ENCODE data around the gene CCDC51.

Gene CCDC51

GRCh38 chr3:48399387-48400172, 40.3 kb downstream of the CCDC51 start:
- DNase-seq = no peak
- H3K36me3 ChIP-seq = no peaks in the 10 kb centered on the region
- H3K4me1 ChIP-seq = no peaks in the 10 kb centered on the region
- TF ChIP-seq CTCF (IDR thresholded peaks at IDR 0.05; ENCODE audit: low read depth, low read length) = no peak
- H3K4me3 ChIP-seq (ENCODE audit: low read depth, low read length) = no peak overlapping the region
- no peaks in the 10 kb centered on the region for H3K9me3 ChIP-seq
- no peaks in the 10 kb centered on the region for H3K27me3 ChIP-seq

- H3K4me3 ChIP-seq (ENCODE audit: low read depth, low read length) = no peak overlapping the region
- H3K9me3 ChIP-seq = no peaks in the 10 kb centered on the region
- no peaks in the 10 kb centered on the region for H3K4me1 ChIP-seq
- no peak for TF ChIP-seq CTCF (IDR thresholded peaks at IDR 0.05; ENCODE audit: low read depth, low read length)
- DNase-seq = no peak
- H3K36me3 ChIP-seq = no peaks in the 10 kb centered on the region
- no peaks in the 10 kb centered on the region for H3K27me3 ChIP-seq
These were observed 41.1 kb downstream of the CCDC51 start for GRCh38 chr3:48398701-48399386.

DNA sequence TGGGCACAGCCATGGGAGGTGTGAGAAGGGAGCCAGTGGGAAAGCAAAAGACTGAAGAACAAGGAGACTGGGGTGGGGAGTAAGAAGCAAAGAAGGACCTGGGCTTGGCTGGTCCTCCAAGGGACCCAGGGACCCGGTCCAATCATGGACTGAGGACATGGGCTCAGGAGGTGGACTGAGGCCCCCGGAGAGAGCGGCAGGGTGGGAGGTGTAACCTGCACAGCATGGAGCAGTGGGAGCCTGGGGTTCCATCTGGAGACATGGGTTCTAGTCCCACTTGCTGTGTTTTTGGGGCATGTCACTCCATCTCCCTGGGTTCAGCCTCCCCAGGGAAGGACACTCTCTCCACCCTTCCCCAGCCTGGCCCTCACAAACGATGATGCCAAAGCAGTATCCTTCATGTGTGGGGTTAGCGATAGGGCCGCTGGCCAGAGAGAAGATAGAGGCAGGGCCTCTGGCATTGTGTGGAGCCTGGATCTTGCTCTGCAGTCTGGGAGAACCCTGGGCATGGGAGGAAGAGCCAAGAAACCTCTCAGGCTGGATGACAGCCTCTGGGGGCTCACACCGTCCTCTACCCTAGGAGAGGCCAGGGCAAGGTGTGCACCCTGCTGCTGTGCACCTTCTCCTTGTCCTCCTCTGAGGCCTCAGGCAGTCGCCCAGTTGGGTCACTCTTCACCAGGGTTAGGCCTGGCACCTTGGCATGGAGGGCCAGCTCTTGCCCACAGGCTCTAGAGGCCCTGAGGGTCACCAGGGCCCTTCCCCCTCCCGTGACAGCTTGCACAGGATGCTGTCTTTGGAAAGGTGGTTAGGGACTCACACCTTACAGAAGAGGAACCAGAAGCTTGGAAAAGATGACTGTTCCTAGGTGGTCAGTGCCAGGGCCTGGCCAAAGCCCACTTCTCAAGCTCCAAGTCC, 41.9 kb downstream of the CCDC51 start:
- no peaks in the 10 kb centered on the region for H3K36me3 ChIP-seq
- no peak for TF ChIP-seq CTCF (IDR thresholded peaks at IDR 0.05; ENCODE audit: low read depth, low read length)
- no peaks in the 10 kb centered on the region for H3K4me1 ChIP-seq
- no peak overlapping the region for H3K4me3 ChIP-seq (ENCODE audit: low read depth, low read length)
- no peaks in the 10 kb centered on the region for H3K9me3 ChIP-seq
- DNase-seq = no peak
- no peaks in the 10 kb centered on the region for H3K27me3 ChIP-seq

GRCh38 chr3:48395714-48396113, 44.2 kb downstream of the CCDC51 start:
- no peaks in the 10 kb centered on the region for H3K4me1 ChIP-seq
- TF ChIP-seq CTCF (IDR thresholded peaks at IDR 0.05; ENCODE audit: low read depth, low read length) = no peak
- no peak overlapping the region for H3K4me3 ChIP-seq (ENCODE audit: low read depth, low read length)
- no peaks in the 10 kb centered on the region for H3K27me3 ChIP-seq
- DNase-seq = no peak
- no peaks in the 10 kb centered on the region for H3K36me3 ChIP-seq
- H3K9me3 ChIP-seq = no peaks in the 10 kb centered on the region

DNA sequence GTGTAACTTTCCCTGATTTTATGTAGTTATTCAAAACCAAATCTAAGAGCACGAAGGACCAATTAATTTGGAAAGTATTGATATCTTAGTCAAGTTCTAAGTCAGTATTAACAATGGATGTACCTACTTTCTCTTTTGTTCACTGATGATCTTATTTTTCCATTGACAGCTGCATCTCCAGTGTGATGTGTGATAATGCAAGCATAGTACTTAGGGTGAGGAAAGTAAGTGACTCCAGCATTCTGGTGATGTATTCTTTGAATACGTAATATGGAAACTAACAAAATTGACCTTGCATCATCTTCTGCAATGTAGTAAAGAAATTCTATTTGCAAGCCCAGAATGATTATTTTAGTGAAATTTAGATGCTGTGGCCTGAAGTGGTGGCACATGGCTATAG, 45.5 kb downstream of the CCDC51 start:
- Histone ChIP-seq H3K9me3 (no peaks in the 10 kb centered on the region), H3K36me3 (no peaks in the 10 kb centered on the region), H3K27me3 (no peaks in the 10 kb centered on the region), H3K4me3 (ENCODE audit: low read depth, low read length) (no peak overlapping the region), H3K4me1 (no peaks in the 10 kb centered on the region)
- no peak for TF ChIP-seq CTCF (IDR thresholded peaks at IDR 0.05; ENCODE audit: low read depth, low read length)
- DNase-seq = no peak

All from BE2C (cell line).